ENCODE results near the gene RETREG3.
A peak's percentile ranks its signal among the peaks of the same experiment; 100 is the strongest.

Gene RETREG3

DNA sequence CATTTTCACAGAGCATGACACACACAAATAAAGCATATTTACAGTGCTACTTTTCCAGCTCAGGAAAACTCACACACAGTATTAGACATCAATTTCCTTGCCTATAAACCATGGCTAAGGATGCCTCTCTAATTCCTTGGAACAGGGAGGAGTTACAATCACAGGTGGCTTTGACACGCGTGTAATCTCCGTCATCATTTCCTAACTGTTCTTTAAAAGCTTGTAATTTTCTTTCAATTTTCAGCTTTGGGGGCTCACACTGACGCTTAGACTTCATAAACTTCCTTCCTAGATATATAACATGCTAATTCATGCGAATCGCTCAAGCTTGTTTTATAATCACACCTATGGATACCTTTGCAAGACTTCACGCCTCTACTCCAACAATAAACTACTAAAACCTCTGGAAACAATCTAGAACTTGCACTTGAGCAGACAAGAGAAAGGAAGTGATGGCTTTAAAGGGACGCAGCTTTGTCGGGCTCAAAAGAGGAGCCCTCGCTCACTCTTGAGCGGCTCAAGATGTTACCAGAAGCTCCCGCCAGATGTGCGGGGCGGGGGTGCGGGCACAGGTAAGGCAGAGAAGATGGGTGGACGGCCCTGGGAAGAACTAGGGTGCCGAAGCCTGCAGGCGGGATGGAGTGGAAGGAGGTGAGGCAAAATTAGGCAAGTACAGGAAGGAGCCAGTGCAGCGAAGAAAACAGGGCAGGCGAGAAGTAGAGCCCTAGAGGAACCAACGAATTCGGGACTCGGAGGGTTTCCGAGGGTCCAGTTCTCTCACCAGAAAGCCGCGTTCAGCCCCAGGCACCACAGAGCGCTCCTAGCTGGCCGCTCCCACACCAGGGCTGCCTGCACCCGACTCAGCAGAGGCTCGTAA, 631 bp downstream of the RETREG3 start:
- Histone ChIP-seq H3K27me3 (ENCODE audit: control insufficient read depth, low read length) (no peaks in the 10 kb centered on the region), H3K79me2 (ENCODE audit: control insufficient read depth, low read length) (peaks cover 67% of the 10 kb centered on the region), H3K4me2 (ENCODE audit: low read length) (peak overlapping the region; percentile 81), H3F3A (ENCODE audit: control insufficient read depth, insufficient read depth) (peaks cover 2% of the 10 kb centered on the region; the same call in 1 of the 2 replicates), H4K20me1 (ENCODE audit: control insufficient read depth, insufficient read depth, low read depth, low read length) (no peaks in the 10 kb centered on the region), H3K9me3 (ENCODE audit: control insufficient read depth, insufficient read depth, low read length) (no peaks in the 10 kb centered on the region), H3K27ac (ENCODE audit: low read depth, low read length) (peak overlapping the region; percentile 54), H3K4me3 (ENCODE audit: low read length) (peak overlapping the region; percentile 91), H3K4me1 (ENCODE audit: control insufficient read depth, low read length) (peaks cover 42% of the 10 kb centered on the region), H3K36me3 (ENCODE audit: control insufficient read depth, low read length) (peaks cover 38% of the 10 kb centered on the region), H3K9me2 (replicated peaks; ENCODE audit: control insufficient read depth, low read length) (no peaks in the 10 kb centered on the region)
- TF ChIP-seq EZH2phosphoT487 (IDR thresholded peaks at IDR 0.05; ENCODE audit: borderline replicate concordance, low read length): no peak
- TF ChIP-seq, protein P1, sequence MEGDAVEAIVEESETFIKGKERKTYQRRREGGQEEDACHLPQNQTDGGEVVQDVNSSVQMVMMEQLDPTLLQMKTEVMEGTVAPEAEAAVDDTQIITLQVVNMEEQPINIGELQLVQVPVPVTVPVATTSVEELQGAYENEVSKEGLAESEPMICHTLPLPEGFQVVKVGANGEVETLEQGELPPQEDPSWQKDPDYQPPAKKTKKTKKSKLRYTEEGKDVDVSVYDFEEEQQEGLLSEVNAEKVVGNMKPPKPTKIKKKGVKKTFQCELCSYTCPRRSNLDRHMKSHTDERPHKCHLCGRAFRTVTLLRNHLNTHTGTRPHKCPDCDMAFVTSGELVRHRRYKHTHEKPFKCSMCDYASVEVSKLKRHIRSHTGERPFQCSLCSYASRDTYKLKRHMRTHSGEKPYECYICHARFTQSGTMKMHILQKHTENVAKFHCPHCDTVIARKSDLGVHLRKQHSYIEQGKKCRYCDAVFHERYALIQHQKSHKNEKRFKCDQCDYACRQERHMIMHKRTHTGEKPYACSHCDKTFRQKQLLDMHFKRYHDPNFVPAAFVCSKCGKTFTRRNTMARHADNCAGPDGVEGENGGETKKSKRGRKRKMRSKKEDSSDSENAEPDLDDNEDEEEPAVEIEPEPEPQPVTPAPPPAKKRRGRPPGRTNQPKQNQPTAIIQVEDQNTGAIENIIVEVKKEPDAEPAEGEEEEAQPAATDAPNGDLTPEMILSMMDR (IDR thresholded peaks at IDR 0.05; ENCODE audit: low read depth, low read length, poor library complexity, severe bottlenecking): no peak

DNA sequence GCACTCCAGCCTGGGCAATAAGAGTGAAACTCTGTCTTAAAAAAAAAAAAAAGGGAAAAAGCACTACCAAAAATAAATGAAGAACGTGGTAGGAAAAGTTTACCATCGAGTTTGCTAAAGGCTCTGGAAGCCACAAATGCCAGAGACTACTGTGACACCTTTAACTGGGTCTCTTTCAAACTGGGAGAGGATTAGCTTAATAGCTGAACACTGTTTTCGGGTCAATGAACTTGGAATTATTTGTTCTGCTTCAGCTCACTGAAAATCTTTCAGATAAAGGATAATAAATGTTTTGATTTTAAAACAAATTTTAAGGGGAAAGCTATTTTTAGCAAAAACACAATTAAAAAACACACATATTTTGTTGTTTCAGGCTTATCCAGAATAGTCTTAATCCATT, 1.4 kb downstream of the RETREG3 start:
- TF ChIP-seq EZH2phosphoT487 (IDR thresholded peaks at IDR 0.05; ENCODE audit: borderline replicate concordance, low read length): no peak
- TF ChIP-seq, protein P1 (IDR thresholded peaks at IDR 0.05; ENCODE audit: low read depth, low read length, poor library complexity, severe bottlenecking): no peak
- H3K4me1 ChIP-seq (ENCODE audit: control insufficient read depth, low read length): peaks cover 48% of the 10 kb centered on the region
- H4K20me1 ChIP-seq (ENCODE audit: control insufficient read depth, insufficient read depth, low read depth, low read length): no peaks in the 10 kb centered on the region

DNA sequence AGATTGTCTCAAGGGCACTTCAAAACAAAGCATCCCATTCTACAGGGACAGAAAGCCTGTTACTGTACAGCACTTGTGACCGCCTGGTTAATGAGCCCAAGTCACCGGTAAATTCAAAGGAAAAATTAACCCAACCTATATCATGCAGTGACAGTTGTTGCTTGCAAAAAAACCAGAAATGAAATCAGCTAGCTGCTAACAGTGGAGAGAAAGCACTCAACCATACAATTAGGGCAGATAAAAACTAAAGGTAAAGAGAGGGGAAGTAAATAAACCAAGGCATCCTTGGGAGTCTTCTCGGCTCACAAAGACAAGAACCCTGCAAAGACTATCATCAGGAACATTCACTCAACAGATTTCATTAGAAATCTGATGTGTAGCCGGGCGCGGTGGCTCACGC, 5.9 kb downstream of the RETREG3 start:
- TF ChIP-seq, protein P1 (IDR thresholded peaks at IDR 0.05; ENCODE audit: low read depth, low read length, poor library complexity, severe bottlenecking): no peak
- TF ChIP-seq EZH2phosphoT487 (IDR thresholded peaks at IDR 0.05; ENCODE audit: borderline replicate concordance, low read length): no peak
- H3K4me1 ChIP-seq (ENCODE audit: control insufficient read depth, low read length): peaks cover 44% of the 10 kb centered on the region

More for the DNA sequence above, 1.4 kb downstream of the RETREG3 start:
- Histone ChIP-seq H3K27me3 (ENCODE audit: control insufficient read depth, low read length) (no peaks in the 10 kb centered on the region), H3K79me2 (ENCODE audit: control insufficient read depth, low read length) (peaks cover 74% of the 10 kb centered on the region), H3K9me2 (replicated peaks; ENCODE audit: control insufficient read depth, low read length) (no peaks in the 10 kb centered on the region), H3K27ac (ENCODE audit: low read depth, low read length) (no peak overlapping the region), H3K36me3 (ENCODE audit: control insufficient read depth, low read length) (peaks cover 34% of the 10 kb centered on the region), H3F3A (ENCODE audit: control insufficient read depth, insufficient read depth) (peaks cover 2% of the 10 kb centered on the region; the same call in 1 of the 2 replicates), H3K9me3 (ENCODE audit: control insufficient read depth, insufficient read depth, low read length) (no peaks in the 10 kb centered on the region), H3K4me3 (ENCODE audit: low read length) (peak overlapping the region; percentile 91), H3K4me2 (ENCODE audit: low read length) (peak overlapping the region; percentile 81)

More for the DNA sequence above, 5.9 kb downstream of the RETREG3 start:
- Histone ChIP-seq H3F3A (ENCODE audit: control insufficient read depth, insufficient read depth) (0 out of 2 replicates have a peak, but pooled peaks cover 2% of the 10 kb centered on the region), H3K4me2 (ENCODE audit: low read length) (peak overlapping the region; percentile 24), H3K36me3 (ENCODE audit: control insufficient read depth, low read length) (peaks cover 17% of the 10 kb centered on the region), H3K9me2 (replicated peaks; ENCODE audit: control insufficient read depth, low read length) (no peaks in the 10 kb centered on the region), H3K4me3 (ENCODE audit: low read length) (no peak overlapping the region), H4K20me1 (ENCODE audit: control insufficient read depth, insufficient read depth, low read depth, low read length) (no peaks in the 10 kb centered on the region), H3K27ac (ENCODE audit: low read depth, low read length) (no peak overlapping the region), H3K79me2 (ENCODE audit: control insufficient read depth, low read length) (peaks cover 91% of the 10 kb centered on the region), H3K9me3 (ENCODE audit: control insufficient read depth, insufficient read depth, low read length) (no peaks in the 10 kb centered on the region), H3K27me3 (ENCODE audit: control insufficient read depth, low read length) (no peaks in the 10 kb centered on the region)
